ENCODE data around the gene ZNF792.
A peak's percentile ranks its signal among the peaks of the same experiment; 100 is the strongest.
"Not testable (repeated sequence)": the region's sequence is repeated elsewhere in the genome, so short reads cannot be mapped to it uniquely, and the experiment has no call there.

ZNF792 gene

GRCh38 chr19:35006999-35007365, 43.0 kb upstream of the ZNF792 start:
- Histone ChIP-seq H3K4me3 (ENCODE audit: insufficient read depth in 1 of 2, low read depth in 1 of 2, low read length in 2 of 2) (no peak overlapping the region), H3K14ac (ENCODE audit: low read length in 2 of 2) (no peak overlapping the region), H4K91ac (ENCODE audit: low read length) (no peak overlapping the region), H3K27ac (ENCODE audit: low read length, poor library complexity, severe bottlenecking) (no peak overlapping the region), H3K36me3 (ENCODE audit: control insufficient read depth in 1 of 2, insufficient read depth in 2 of 2, low read depth in 1 of 2, low read length in 2 of 2) (peaks cover 46 to 65% of the 10 kb centered on the region in 2 experiments), H4K8ac (ENCODE audit: low read length) (no peak overlapping the region), H3K4ac (ENCODE audit: low read depth in 1 of 2, low read length in 2 of 2) (no peak overlapping the region), H3K27me3 (ENCODE audit: control insufficient read depth in 1 of 2, insufficient read depth in 1 of 2, low read length in 2 of 2) (no peaks in the 10 kb centered on the region), H3K4me2 (ENCODE audit: low read length, poor library complexity, severe bottlenecking) (no peak overlapping the region), H2AK5ac (ENCODE audit: low read length, severe bottlenecking) (no peak overlapping the region), H2BK120ac (ENCODE audit: low read depth, low read length) (no peak overlapping the region), H3K9me3 (ENCODE audit: control insufficient read depth, low read length) (no peaks in the 10 kb centered on the region), H3K79me1 (replicated peaks; ENCODE audit: low read length, poor library complexity, severe bottlenecking) (peaks cover 39% of the 10 kb centered on the region), H3K18ac (ENCODE audit: low read depth in 1 of 2, low read length in 2 of 2) (no peak overlapping the region), H2BK12ac (ENCODE audit: low read length in 2 of 2) (no peak overlapping the region), H2BK5ac (ENCODE audit: low read depth, low read length, poor library complexity, severe bottlenecking) (no peak overlapping the region), H2BK15ac (ENCODE audit: low read depth, poor library complexity, severe bottlenecking) (no peak overlapping the region), H3K23ac (ENCODE audit: low read length in 2 of 2) (no peak overlapping the region), H3K4me1 (ENCODE audit: control insufficient read depth, insufficient read depth, low read depth, low read length) (peaks cover 19% of the 10 kb centered on the region), H2AFZ (ENCODE audit: low read depth, low read length) (no peak overlapping the region), H3K9ac (ENCODE audit: low read length) (no peak overlapping the region)
- no peak for DNase-seq
- WGBS: 98% methylated on average over 5 of the region's 5 CpGs

- H2BK15ac ChIP-seq (ENCODE audit: low read depth, poor library complexity, severe bottlenecking): no peak overlapping the region
- no peak overlapping the region for H3K4ac ChIP-seq (ENCODE audit: low read depth in 1 of 2, low read length in 2 of 2)
- H2AK5ac ChIP-seq (ENCODE audit: low read length, severe bottlenecking): no peak overlapping the region
- no peak overlapping the region for H3K9ac ChIP-seq (ENCODE audit: low read length)
- H3K23ac ChIP-seq (ENCODE audit: low read length in 2 of 2): no peak overlapping the region
- no peak overlapping the region for H2BK120ac ChIP-seq (ENCODE audit: low read depth, low read length)
- DNase-seq: peak; percentile 20
- H3K14ac ChIP-seq (ENCODE audit: low read length in 2 of 2): no peak overlapping the region
- 92% methylated on average over 15 of the region's 15 CpGs for WGBS
- H3K36me3 ChIP-seq (ENCODE audit: control insufficient read depth in 1 of 2, insufficient read depth in 2 of 2, low read depth in 1 of 2, low read length in 2 of 2): peaks cover 40 to 60% of the 10 kb centered on the region in 2 experiments
- H2BK12ac ChIP-seq (ENCODE audit: low read length in 2 of 2): no peak overlapping the region
- H3K4me2 ChIP-seq (ENCODE audit: low read length, poor library complexity, severe bottlenecking): no peak overlapping the region
- no peak overlapping the region for H2BK5ac ChIP-seq (ENCODE audit: low read depth, low read length, poor library complexity, severe bottlenecking)
- peaks cover 20% of the 10 kb centered on the region for H3K4me1 ChIP-seq (ENCODE audit: control insufficient read depth, insufficient read depth, low read depth, low read length)
- H3K27me3 ChIP-seq (ENCODE audit: control insufficient read depth in 1 of 2, insufficient read depth in 1 of 2, low read length in 2 of 2): no peaks in the 10 kb centered on the region
- H4K8ac ChIP-seq (ENCODE audit: low read length): no peak overlapping the region
- H3K79me1 ChIP-seq (replicated peaks; ENCODE audit: low read length, poor library complexity, severe bottlenecking): peaks cover 36% of the 10 kb centered on the region
- H4K91ac ChIP-seq (ENCODE audit: low read length): no peak overlapping the region
- H3K27ac ChIP-seq (ENCODE audit: low read length, poor library complexity, severe bottlenecking): no peak overlapping the region
- H3K4me3 ChIP-seq (ENCODE audit: insufficient read depth in 1 of 2, low read depth in 1 of 2, low read length in 2 of 2): no peak overlapping the region
- H2AFZ ChIP-seq (ENCODE audit: low read depth, low read length): no peak overlapping the region
- H3K18ac ChIP-seq (ENCODE audit: low read depth in 1 of 2, low read length in 2 of 2): no peak overlapping the region
- H3K9me3 ChIP-seq (ENCODE audit: control insufficient read depth, low read length): no peaks in the 10 kb centered on the region
Observed at GRCh38 chr19:35006342-35006998, 42.4 kb upstream of the ZNF792 start.

GRCh38 chr19:35006007-35006341, 41.9 kb upstream of the ZNF792 start:
- not testable (repeated sequence) for H2BK5ac ChIP-seq (ENCODE audit: low read depth, low read length, poor library complexity, severe bottlenecking)

GRCh38 chr19:35005256-35005977, 41.4 kb upstream of the ZNF792 start:
- Histone ChIP-seq H2AK5ac (ENCODE audit: low read length, severe bottlenecking) (no peak overlapping the region), H3K27ac (ENCODE audit: low read length, poor library complexity, severe bottlenecking) (no peak overlapping the region), H3K9me3 (ENCODE audit: control insufficient read depth, low read length) (no peaks in the 10 kb centered on the region), H2BK12ac (ENCODE audit: low read length in 2 of 2) (no peak overlapping the region), H3K4me1 (ENCODE audit: control insufficient read depth, insufficient read depth, low read depth, low read length) (peaks cover 23% of the 10 kb centered on the region), H3K27me3 (ENCODE audit: control insufficient read depth in 1 of 2, insufficient read depth in 1 of 2, low read length in 2 of 2) (no peaks in the 10 kb centered on the region), H3K23ac (ENCODE audit: low read length in 2 of 2) (no peak overlapping the region), H4K8ac (ENCODE audit: low read length) (no peak overlapping the region), H2BK15ac (ENCODE audit: low read depth, poor library complexity, severe bottlenecking) (no peak overlapping the region), H4K91ac (ENCODE audit: low read length) (no peak overlapping the region), H3K14ac (ENCODE audit: low read length in 2 of 2) (no peak overlapping the region), H3K4me2 (ENCODE audit: low read length, poor library complexity, severe bottlenecking) (no peak overlapping the region), H2AFZ (ENCODE audit: low read depth, low read length) (no peak overlapping the region), H3K18ac (ENCODE audit: low read depth in 1 of 2, low read length in 2 of 2) (no peak overlapping the region), H2BK5ac (ENCODE audit: low read depth, low read length, poor library complexity, severe bottlenecking) (no peak overlapping the region), H3K9ac (ENCODE audit: low read length) (no peak overlapping the region), H3K4ac (ENCODE audit: low read depth in 1 of 2, low read length in 2 of 2) (no peak overlapping the region), H3K4me3 (ENCODE audit: insufficient read depth in 1 of 2, low read depth in 1 of 2, low read length in 2 of 2) (no peak overlapping the region), H2BK120ac (ENCODE audit: low read depth, low read length) (no peak overlapping the region), H3K79me1 (replicated peaks; ENCODE audit: low read length, poor library complexity, severe bottlenecking) (peaks cover 33% of the 10 kb centered on the region), H3K36me3 (ENCODE audit: control insufficient read depth in 1 of 2, insufficient read depth in 2 of 2, low read depth in 1 of 2, low read length in 2 of 2) (peaks cover 31 to 49% of the 10 kb centered on the region in 2 experiments)
- 96% methylated on average over 10 of the region's 11 CpGs for WGBS
- no peak for DNase-seq

More at GRCh38 chr19:35006007-35006341, 41.9 kb upstream of the ZNF792 start:
- not testable (repeated sequence) for H2AK5ac ChIP-seq (ENCODE audit: low read length, severe bottlenecking); H2BK12ac ChIP-seq (ENCODE audit: low read length in 2 of 2); H3K9me3 ChIP-seq (ENCODE audit: control insufficient read depth, low read length); H4K91ac ChIP-seq (ENCODE audit: low read length); H3K27me3 ChIP-seq (ENCODE audit: control insufficient read depth in 1 of 2, insufficient read depth in 1 of 2, low read length in 2 of 2); DNase-seq; H2AFZ ChIP-seq (ENCODE audit: low read depth, low read length); H3K4ac ChIP-seq (ENCODE audit: low read depth in 1 of 2, low read length in 2 of 2); H2BK120ac ChIP-seq (ENCODE audit: low read depth, low read length); H3K14ac ChIP-seq (ENCODE audit: low read length in 2 of 2); H3K9ac ChIP-seq (ENCODE audit: low read length); H3K23ac ChIP-seq (ENCODE audit: low read length in 2 of 2); H3K27ac ChIP-seq (ENCODE audit: low read length, poor library complexity, severe bottlenecking); H2BK15ac ChIP-seq (ENCODE audit: low read depth, poor library complexity, severe bottlenecking); H4K8ac ChIP-seq (ENCODE audit: low read length); H3K4me2 ChIP-seq (ENCODE audit: low read length, poor library complexity, severe bottlenecking); H3K4me3 ChIP-seq (ENCODE audit: insufficient read depth in 1 of 2, low read depth in 1 of 2, low read length in 2 of 2); H3K18ac ChIP-seq (ENCODE audit: low read depth in 1 of 2, low read length in 2 of 2)
- peaks cover 36 to 55% of the 10 kb centered on the region in 2 experiments for H3K36me3 ChIP-seq (ENCODE audit: control insufficient read depth in 1 of 2, insufficient read depth in 2 of 2, low read depth in 1 of 2, low read length in 2 of 2)
- H3K79me1 ChIP-seq (replicated peaks; ENCODE audit: low read length, poor library complexity, severe bottlenecking): peaks cover 36% of the 10 kb centered on the region
- 98% methylated on average over 6 of the region's 6 CpGs for WGBS
- peaks cover 23% of the 10 kb centered on the region for H3K4me1 ChIP-seq (ENCODE audit: control insufficient read depth, insufficient read depth, low read depth, low read length)

Data from mesenchymal stem cell (in vitro differentiated cells and primary cell).